Endometrial microvascular endothelial cells (primary cell): ENCODE measurements around the gene EVI5L. TPM values are rescaled to one million over a fixed set of nuclear protein-coding genes. Genes with fewer than 3 reads are reported as not detected.
"Not testable (repeated sequence)": the region's sequence is repeated elsewhere in the genome, so short reads cannot be mapped to it uniquely, and the experiment has no call there.

Experiments
- in situ Hi-C: cut with HindIII; loops from 2 replicates; pipeline ENCODE4 v1.10.0; 2017; ENCODE audit warnings: low sequenced_read_pairs, low pct_unique_long_range_greater_than_20kb; ENCODE audit errors: inconsistent ontology term
- total RNA-seq: library from RNA; depleted of rRNA; stranded (reverse); fragments of >200 nt; gene quantifications from one replicate; pipeline ENCODE4 v1.2.3, GENCODE V29; 2015; ENCODE audit errors: inconsistent ontology term

Gene EVI5L
- total RNA-seq, 1 donor from 2014 or later, result 23.2 TPM

DNA sequence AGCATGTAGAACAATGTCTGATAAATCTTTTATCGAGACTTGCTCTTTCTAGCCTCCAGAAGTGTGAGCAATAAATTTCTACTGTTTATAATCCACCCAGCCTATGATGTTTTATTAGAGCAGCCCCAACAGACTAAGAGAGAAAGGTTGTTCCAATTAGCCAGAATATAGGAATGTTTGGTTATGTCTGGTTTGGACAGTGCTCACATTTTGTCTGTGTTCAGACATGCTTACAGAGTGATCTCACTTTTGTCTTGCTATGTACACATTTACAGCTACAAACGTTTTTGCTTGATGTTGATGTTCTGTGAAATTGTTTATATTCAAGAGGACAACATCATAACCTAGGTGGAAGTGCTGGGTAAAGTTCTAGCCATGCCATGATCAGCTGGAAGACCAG lies 18.0 kb upstream of the EVI5L start:
- in situ Hi-C loops, result no loop called here

DNA sequence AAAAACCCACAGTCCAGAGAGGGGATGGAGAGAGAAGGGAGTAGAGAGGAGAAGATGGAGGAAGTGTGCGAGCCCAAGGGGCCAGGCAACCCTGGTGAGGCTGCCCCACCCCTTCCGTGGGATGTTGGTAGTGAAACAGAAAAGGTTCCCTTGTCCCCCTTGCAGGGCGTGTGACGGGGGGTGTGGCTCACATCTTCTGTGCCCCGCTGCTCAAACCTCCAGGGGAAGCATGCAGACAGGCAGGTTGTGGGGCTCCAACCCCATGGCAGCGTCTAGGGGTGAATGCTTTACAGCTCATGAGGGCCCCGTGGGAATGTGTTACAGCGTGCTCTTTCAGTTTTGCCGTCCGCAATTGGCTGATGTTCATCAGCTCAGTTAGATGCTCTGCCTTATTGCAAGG lies 14.7 kb upstream of the EVI5L start:
- in situ Hi-C loops, result no loop called here

DNA sequence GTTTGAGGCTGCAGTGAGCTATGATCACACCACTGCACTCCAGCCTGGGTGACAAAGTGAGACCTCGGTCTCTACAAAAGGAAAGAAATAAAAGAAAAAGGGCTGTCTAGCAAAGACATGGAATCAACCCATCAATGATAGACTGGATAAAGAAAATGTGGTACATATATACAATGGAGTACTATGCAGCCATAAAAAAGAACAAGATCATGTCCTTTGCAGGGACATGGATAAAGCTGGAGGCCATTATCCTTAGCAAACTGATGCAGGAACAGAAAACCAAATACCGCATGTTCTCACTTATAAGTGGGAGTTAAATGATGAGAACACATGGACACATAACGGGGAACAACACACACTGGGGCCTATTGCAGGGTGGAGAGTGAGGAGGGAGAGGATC lies 14.0 kb upstream of the EVI5L start:
- in situ Hi-C loops, result not testable (repeated sequence)

DNA sequence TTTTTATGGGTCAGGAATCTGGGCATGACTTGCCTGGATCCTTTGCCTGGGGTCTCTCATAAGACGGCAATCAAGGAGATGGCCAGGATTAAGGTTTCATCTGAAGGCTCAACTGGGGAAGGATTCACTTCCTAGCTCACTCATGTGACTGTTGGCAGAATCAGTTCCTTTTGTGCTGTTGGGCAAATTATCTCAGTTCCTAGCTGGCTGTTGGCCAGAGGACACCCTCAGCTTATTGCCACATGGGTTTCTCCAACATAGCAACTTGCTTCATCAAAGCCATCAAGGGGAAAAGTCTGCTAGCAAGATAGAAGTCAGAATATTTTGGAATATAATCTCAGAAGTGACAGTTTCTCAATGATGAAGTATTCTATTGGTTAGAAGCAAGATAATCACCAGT lies 12.2 kb upstream of the EVI5L start:
- in situ Hi-C loops, result no loop called here

DNA sequence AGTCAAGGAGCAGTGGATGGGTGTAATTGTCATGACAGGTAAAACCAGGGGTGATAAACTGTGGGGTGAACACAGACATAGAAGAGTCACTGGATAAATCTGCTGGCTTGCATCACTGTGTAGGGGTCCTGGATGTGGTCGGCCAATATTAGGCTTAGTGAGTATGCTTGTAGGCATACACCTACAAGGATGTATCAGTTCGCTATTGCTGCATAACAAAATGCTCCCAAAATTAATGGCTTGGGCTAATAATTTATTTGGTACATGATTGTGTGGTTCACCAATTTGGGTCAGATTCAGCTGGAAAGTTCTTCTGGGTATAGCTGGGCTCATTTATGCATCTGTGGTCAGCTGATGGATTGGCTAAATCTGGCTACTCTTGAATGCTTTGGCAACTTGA lies 11.2 kb upstream of the EVI5L start:
- in situ Hi-C loops, result no loop called here

DNA sequence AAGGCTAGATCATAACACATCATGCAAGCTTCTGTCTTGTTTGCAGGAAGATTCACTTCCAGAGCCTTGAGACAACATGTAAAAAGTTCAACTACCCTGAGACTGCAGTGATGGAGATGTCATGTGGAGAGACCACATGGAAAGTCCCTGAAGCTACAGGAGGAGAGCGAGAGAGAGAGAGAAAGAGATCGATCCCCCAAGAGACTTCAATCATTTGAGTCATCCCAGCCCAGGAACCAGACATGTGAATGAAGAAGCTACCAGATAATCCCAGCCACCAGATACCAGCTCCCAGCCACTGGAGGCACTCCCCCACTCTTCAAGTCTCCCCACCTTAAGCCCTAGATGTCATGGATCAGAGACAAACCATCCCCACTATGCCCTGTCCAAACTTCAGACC lies 10.7 kb upstream of the EVI5L start:
- in situ Hi-C loops, result no loop called here

DNA sequence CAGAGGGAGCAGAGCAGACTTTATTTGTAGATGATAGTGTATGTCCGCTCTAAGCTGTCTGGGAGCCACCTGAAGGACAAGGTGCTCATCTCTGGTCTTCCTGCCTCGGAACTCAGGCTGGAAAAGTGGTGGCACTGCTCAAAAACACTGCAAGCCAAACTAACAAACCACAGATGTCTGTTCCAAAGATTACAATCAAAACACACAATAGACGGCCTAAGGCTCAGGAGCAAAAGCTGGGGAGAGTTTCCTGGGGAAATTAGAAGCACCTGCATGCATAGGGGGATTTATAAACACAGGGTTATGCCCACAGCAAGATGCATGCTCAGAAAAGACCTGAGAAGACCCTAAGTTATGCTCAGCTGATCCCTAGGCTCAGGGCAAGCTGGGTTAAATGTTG lies 9.4 kb upstream of the EVI5L start:
- in situ Hi-C loops, result no loop called here

DNA sequence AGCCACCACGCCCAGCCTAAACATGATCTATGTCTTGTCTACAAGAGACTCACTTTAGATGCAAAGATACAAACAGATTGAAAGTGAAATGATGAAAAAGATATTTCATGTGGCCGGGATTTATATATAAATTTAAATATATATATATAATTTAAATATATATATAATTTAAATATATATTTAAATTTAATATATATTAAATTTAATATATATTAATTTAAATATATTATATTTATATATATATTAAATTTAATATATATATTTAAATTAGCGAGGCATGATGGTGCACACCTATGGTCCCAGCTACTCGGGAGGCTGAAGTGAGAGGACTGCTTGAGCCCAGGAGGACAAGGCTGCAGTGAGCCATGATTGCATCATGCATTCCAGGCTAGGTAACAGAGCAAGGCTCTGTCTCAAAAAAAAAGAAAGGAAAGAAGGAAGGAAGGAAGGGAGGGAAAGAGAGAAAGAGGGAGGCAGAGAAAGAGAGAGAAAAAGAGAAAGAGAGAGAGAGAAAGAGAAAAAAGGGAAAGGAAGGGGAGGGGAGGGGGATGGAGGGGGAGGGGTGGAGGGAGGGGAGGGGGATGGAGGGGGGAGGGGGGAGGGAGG lies 7.0 kb upstream of the EVI5L start:
- in situ Hi-C loops, result no loop called here

DNA sequence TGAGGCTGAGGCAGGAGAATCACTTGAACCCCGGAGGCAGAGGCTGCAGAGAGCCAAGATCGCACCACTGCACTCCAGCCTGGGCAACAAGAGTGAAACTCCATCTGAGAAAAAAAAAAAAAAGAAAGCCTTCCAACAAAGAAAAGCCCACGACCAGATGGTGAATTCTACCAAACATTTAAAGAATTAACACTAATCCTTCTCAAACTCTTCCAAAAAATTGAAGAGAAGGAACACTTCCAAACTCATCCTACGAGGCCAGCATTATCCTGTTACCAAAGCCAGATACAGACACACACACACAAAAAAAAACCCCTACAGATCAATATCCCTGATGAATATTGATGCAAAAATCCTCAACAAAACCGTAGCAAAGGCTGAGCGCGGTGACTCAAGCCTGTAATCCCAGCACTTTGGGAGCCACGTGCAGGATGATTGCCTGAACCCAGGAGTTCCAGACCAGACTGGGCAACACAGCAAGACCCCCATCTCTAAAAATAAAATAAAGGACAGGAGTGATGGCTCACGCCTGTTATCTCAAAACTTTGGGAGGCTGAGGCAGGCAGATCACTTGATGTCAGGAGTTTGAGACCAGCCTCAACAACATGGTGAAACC lies 6.2 kb upstream of the EVI5L start:
- in situ Hi-C loops, result no loop called here

DNA sequence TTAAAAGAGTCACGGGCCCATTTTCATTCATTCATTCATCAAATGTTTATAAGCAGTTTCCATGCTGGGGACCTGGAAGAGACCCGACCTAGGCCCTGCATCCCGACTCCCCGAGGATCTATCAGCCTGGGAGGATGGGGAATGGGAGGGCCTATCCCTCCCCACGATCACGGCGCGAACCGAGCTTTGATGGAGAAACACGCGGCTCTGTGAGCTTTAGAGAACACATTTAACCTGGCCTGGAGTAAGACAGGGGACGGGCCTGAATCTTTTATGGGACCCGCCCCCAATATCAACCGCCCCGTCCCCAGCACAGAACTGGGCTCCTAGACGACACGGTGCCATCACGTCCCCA lies 875 bp upstream of the EVI5L start:
- in situ Hi-C loops, result no loop called here

DNA sequence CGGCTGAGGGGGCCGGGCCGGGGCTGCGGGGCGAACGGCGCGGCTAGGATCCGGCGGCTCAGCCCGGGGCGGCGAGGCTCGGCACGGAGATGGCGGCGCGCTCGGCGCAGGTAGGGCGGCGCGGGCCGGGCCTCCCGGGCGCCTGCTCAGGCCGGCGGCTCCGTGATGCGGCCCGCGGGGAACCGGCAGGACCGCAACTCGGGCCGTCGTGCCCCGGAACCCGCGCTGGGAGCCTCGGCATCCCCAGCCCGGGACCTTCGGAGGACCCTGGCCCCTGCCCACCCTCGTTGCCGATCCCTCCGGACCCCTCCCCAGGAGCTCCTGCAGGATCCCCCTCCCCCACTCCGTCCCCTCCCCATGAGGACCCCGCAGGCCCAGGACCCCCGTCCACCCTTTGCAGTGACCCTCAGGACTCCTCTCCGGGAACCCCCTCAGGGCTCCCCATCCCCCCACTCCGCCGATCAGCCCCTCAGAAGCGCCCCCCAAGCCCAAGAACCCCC lies 304 bp downstream of the EVI5L start:
- in situ Hi-C loops, result no loop called here

DNA sequence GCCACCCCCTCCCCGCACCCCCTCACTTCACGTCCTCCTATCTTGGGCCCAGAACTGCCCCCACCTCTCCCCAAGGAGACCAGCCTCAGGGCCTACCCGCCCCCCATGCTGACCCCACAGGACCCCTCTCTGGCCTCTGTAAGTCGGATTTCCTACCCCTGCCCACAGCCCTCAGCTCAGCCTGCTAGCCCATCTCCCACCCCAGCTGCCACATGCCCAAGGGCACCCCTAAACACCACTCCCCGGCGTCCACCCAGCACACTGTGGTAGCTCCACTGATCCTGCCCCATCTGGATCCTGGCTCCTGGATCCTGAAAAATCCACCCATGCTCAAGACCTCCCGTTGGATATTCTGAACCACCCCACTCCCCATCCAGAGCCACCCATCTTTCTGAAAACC lies 805 bp downstream of the EVI5L start:
- in situ Hi-C loops, result no loop called here

DNA sequence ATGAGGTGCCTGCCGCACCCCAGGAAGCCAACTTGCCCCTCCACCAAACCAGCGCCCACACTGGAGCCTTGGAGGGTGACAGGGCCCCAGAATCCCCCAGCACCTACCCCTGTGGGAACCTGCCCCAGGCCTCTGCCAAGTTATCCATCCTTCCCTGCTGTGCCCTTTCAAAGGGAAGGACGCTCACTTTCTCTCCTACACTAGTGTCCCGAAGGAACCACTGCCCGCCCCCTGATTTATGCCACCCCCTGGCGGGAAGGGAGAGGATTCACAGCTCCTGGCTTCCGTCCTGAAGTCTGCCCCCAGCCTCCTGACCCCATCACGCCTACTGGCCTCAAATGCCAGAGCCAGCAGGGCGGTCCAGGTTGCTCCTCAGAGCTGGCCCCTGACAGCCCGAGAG lies 1.4 kb downstream of the EVI5L start:
- in situ Hi-C loops, result no loop called here

DNA sequence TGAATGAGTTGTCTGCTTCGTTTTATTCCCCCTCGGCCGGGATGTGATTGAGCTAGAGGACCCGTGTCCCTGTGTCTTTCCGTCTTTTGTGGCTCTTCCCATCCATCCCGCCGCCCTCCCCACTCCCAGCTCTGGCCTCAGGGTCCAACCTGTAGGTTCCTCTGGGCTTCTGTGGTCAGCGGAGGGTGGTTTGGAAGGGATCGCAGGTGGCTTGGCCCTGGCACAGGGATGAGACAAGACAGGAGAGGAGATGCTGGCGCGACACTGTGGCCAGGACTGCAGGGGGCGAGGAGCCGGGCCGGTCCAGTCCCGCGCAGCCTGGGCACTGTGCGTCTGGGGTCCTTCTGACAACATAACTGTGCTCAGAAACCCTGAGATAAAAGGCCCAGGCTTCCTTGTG lies 2.0 kb downstream of the EVI5L start:
- in situ Hi-C loops, result no loop called here

DNA sequence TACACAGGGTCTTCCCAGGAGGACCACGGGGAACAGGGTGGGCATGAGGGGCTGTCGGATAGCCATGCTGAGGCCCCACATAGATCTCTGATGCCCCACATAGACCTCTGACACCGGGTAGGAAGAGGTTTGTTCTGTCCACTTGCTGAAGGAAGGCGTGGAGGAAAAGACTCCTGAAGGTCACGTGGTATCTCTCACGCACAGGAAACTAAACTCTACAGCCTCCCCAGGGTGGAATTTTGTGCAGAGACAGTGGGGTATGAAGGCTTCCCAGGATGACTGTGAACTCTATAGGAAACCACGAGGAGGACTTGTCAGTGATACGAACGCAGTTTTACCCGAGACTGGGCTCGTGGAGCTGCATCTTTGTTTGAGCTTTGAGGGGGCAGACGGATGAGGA lies 2.8 kb downstream of the EVI5L start:
- in situ Hi-C loops, result no loop called here

DNA sequence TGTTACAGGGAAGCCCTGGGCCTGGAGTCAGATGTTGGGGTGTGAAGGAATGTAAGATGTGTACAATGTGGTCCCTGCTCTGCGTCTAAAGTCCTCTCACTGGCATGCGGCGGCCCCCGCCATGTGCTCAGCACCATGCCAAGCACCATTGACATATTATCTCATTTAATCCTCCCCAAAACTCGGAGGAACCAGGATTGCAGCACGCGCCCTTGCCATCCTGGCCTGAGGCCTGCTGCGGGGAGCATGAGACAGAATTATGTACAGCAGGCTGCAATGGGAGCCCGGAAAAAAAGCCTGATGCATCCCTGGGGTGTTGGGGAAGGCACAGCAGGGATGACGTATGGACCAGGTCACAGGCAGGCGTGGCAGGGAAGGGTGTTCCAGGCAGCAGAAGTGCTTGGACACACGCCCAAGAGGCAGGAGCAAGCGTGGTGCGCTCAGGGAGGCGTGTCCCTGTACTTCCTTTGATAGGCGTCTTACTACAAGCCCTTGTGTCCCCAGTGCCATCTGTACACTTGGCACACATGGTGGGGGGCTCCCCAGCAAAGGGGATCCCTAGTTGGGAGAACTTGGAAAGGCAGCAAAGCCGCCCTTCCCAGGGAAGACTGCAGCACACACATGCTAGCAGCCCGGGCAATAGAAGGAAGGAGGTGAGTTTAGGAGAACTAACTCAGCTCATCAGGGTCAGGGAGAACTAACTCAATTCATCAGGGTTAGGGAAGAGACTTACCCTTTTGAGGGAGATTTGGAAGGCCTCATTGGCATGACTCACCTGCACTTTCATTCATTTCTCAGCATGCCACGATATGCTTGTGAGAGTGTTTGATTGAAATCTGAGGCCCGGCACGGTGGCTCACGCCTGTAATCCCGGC lies 3.4 kb downstream of the EVI5L start:
- in situ Hi-C loops, result no loop called here

DNA sequence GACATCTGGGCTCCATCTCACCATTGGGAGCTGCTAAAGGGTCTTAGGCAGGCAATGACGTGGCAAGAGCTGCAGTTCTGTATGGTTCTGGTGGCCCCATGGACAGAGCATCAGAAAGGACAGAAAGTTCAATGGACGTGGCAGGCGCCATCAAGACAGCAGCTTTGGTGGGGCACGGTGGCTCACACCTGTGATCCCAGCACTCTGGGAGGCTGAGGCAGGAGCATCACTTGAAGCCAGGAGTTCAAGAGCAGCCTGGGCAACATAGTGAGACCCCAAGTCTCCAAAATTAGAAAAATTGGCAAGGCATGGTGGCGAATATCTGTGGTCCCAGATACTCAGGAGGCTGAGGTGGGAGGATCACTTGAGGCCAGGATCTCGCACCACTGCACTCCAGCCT lies 9.5 kb downstream of the EVI5L start:
- in situ Hi-C loops, result no loop called here

DNA sequence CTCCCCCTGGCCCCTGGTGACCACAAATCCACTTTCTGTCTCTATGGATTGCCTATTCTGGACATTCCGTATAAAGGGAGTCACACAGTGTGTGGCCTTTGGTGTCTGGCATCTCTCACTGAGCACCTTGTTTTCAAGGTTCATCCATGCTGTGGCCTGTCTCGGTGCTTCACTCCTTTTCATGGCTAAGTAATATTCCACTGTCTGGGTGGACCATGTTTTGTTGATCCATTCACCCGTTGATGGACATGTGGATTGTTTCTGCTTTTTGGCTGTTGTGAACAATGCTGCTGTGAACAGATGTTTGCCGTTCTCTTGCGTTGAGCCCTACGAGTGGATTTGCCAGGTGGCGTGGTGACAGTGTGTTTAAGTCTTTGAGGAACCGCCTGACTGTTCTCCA lies 10.6 kb downstream of the EVI5L start:
- in situ Hi-C loops, result no loop called here

DNA sequence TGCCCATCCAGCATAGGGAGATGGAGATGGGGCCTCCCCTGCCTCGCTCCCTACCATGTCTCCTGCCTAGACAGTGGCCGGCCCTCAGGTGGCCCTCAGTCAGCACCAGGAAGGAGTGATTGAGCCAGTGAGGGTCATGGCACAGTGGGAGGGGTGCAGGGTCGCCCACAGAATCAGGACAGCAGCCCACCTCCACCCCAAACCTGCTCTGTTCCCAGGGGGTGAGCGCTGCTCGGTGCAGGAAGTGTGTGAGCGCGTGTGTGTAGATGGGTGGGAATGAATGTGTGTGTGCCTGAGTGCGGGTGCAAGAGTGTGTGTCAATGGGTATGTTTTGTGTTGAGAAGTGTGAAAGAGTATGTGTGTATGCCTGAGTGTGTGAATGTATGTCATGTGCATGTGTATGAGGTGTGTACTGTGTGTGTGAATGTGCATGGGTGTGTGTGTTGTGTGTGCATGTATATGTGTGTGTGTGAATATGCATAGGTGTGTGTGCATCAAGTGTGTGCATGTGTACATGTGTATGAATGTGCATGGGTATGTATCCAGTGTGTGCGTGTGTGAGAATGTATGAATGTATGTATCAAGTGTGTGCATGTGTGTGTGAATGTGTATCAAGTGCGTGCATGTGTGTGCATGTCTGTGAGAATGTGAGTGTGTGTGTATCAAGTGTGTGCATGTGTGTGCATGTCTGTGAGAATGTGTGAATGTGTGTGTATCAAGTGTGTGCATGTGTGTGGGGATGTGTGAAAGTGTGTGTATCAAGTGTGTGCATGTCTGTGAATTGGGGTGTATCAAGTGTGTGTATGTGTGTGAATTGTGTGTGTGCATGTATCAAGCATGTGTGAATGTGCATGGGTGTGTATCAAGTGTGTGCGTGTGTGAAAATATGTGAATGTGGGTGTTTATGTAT lies 12.0 kb downstream of the EVI5L start:
- in situ Hi-C loops, result no loop called here
